GM23338 (cell line): Measurements from ENCODE around the gene LMAN1L.

ENCODE experiments used
- CTCF ChIP-seq, 2 experiments: fragments of 200-600 bp in 1 of 2; sonication (generic) in 1 of 2; conservative IDR thresholded peaks; 2 replicates each; pipeline versions ENCODE4 v1.5.1 to v1.6.1; 2016 to 2017; ENCODE audit warnings: antibody characterized with exemption in 2 of 2, low read depth in 2 of 2, mild to moderate bottlenecking in 2 of 2, moderate library complexity in 1 of 2
- EZH2 ChIP-seq: fragments of 200-600 bp; sonication (generic); IDR thresholded peaks from one replicate; pipeline ENCODE4 v1.8.0; 2017; ENCODE audit warnings: antibody characterized with exemption, mild to moderate bottlenecking, low read depth; ENCODE audit not compliant: unreplicated experiment
- EZH2phosphoT487 ChIP-seq: fragments of 200-600 bp; sonication (generic); IDR thresholded peaks from one replicate; pipeline ENCODE4 v1.8.1; 2018; ENCODE audit warnings: antibody characterized with exemption; ENCODE audit not compliant: unreplicated experiment
- JUNB ChIP-seq: IDR thresholded peaks from one replicate; pipeline ENCODE4 v1.6.1; 2016; ENCODE audit warnings: antibody characterized with exemption; ENCODE audit not compliant: unreplicated experiment

- TF ChIP-seq JUNB (no peak), EZH2phosphoT487 (no peak), CTCF (conservative IDR thresholded peaks at IDR 0.05; ENCODE audit: low read depth in 2 of 2) (no peak), EZH2 (no peak)
Measured at GRCh38 chr15:74843891-74844299, 31.3 kb downstream of the LMAN1L start.
